Activated naive CD8-positive, alpha-beta T cell treated with anti-CD3 and anti-CD28 coated beads, Interleukin-2, amount 50 U/mL, for 24 hours (primary cell): ENCODE results near the gene ZFAND2B.
A peak's percentile ranks its signal among the peaks of the same experiment; 100 is the strongest.

Experiments used
- ATAC-seq: fragments of 150-1000 bp; cut with Tn5 transposase; one replicate; pipeline ENCODE4 v1.10.0; 2021
- DNase-seq: peaks from one replicate; pipeline ENCODE4 v3.0.0; 2021
- H3K27ac Mint-ChIP-seq: one replicate; pipeline ENCODE4 v1.8.0; 2021; ENCODE audit warnings: mild to moderate bottlenecking, mixed read lengths
- H3K27me3 Mint-ChIP-seq: one replicate; pipeline ENCODE4 v1.8.0; 2021; ENCODE audit warnings: mixed read lengths
- H3K36me3 Mint-ChIP-seq: one replicate; pipeline ENCODE4 v1.8.0; 2021; ENCODE audit warnings: low read depth, mixed read lengths
- H3K4me1 Mint-ChIP-seq: one replicate; pipeline ENCODE4 v1.8.0; 2021; ENCODE audit warnings: mixed read lengths
- H3K4me3 Mint-ChIP-seq: one replicate; pipeline ENCODE4 v1.8.0; 2021; ENCODE audit warnings: mild to moderate bottlenecking, moderate library complexity, mixed read lengths
- H3K9me3 Mint-ChIP-seq: one replicate; pipeline ENCODE4 v1.8.0; 2021; ENCODE audit warnings: mixed read lengths

Gene ZFAND2B

DNA sequence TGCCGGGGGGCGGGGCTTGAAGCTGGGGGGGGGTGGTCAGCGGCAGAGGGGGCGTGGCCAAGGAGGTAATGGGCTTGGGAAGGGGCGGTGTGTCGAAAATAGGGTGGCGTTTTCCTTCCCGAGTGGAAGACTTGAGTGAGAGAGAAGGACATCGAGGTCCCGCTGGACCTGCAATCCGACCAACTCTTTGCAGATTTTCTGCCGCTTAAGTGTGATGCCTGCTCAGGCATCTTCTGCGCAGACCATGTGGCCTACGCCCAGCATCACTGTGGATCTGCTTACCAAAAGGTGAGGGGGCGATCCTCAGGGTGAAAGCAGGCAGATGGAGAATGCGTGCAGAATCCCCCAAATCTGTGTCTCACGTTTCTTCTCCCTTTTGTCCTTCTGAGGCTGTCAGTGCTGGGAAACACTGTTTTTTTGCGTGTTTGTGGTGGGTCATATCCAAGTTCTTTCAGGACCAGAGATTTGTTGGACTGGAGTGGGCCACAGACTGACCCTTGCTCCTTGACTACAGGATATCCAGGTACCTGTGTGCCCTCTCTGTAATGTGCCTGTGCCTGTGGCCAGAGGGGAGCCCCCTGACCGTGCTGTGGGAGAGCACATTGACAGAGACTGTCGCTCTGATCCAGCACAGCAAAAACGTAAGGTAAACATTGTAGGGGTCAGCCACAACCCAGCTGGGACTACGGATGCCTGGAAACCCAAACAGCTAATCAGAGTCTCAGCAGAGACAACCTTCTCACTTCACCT, 727 bp downstream of the ZFAND2B start:
- no peak for ATAC-seq
- H3K36me3 Mint-ChIP-seq, result peaks cover 18% of the 10 kb centered on the region
- peak overlapping the region; percentile 71 for H3K27ac Mint-ChIP-seq

DNA sequence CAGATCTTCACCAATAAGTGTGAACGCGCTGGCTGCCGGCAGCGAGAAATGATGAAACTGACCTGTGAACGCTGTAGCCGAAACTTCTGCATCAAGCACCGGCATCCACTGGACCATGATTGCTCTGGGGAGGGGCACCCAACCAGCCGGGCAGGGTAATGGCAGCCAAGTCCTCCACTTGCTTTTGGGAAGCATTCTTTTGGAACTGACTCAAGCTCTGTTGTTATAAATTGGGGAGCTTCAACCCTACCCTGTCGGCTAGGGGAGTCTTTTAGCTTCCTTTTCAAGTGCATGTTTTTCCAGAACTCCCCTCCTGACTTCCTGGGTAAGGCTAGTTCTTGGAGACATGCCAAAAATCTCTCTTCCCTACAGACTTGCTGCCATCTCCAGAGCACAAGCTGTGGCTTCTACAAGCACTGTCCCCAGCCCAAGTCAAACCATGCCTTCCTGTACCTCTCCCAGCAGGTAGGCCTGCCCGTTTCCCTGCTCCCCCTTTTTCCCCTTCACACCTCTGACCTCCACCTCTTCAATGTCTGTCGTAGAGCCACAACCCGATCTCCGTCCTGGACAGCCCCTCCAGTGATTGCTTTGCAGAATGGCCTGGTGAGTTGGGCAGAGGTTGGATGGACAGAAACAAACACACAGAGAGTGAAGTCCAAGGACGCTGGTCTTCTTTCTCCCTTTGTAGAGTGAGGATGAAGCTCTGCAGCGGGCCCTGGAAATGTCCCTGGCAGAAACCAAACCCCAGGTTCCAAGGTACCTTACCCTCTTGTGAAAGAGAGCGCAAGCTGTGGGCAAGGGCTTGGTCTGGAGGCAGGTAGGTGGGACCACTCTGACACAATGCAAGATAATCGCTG, 1.5 kb downstream of the ZFAND2B start:
- no peak for DNase-seq
- Mint-ChIP-seq H3K27ac (peak overlapping the region; percentile 74), H3K36me3 (peaks cover 19% of the 10 kb centered on the region), H3K9me3 (peaks cover 4% of the 10 kb centered on the region), H3K27me3 (no peaks in the 10 kb centered on the region), H3K4me3 (peak overlapping the region; percentile 85), H3K4me1 (peaks cover 48% of the 10 kb centered on the region)
- ATAC-seq, result no peak

More for the DNA sequence above, 727 bp downstream of the ZFAND2B start:
- Mint-ChIP-seq H3K9me3 (peaks cover 4% of the 10 kb centered on the region), H3K4me3 (peak overlapping the region; percentile 85), H3K4me1 (peaks cover 48% of the 10 kb centered on the region), H3K27me3 (no peaks in the 10 kb centered on the region)
- no peak for DNase-seq

DNA sequence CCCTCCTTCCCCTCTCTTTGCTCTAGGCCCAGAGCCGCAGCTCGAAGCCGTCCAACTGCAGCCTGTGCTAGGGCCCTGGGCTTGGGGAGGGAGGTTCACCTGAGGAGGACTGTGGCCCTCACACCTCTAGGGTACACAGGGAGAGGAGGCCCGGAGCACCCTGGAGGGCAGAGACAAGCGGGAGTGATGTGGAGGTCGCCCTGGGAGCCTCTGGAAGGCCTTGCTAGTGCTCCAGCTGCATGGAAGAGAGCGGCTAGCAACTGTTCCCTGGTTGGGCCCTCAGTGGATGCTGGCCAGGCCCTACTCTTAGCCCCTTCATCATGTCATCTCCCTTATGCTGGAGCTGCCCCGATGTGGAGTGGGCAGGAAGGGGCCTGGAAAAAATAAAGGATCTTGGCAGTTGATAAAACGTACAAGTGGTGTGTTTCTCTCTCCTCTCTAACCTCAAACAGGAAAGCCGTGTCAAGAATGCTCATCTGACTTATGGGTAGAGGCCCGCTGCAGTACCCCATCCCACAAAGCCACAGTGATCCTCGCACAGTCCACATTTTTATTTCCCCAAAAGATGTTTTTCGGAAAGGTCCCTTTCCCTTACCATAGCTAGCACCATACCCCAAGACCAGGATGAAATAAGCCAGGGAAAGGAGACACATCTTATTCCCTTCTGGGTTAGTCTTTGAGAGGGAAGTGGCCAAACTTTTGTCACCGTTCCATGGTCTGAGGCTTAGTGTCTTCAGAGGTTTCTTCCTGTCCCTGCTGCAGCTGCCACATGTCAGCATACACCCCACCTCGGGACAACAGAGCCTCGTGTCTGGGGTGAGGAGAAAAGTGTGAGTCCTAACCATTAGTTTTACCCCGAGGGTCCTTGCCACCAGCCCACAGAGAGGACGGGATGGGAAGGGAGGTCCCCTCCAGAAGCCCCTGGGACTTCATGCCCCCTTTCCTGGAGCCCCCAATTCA, 2.9 kb downstream of the ZFAND2B start:
- H3K27me3 Mint-ChIP-seq, result no peaks in the 10 kb centered on the region
- peaks cover 24% of the 10 kb centered on the region for H3K36me3 Mint-ChIP-seq
- H3K27ac Mint-ChIP-seq, result peak overlapping the region; percentile 74
- H3K4me3 Mint-ChIP-seq, result peak overlapping the region; percentile 12
- peaks cover 1% of the 10 kb centered on the region for H3K9me3 Mint-ChIP-seq
- H3K4me1 Mint-ChIP-seq, result peaks cover 48% of the 10 kb centered on the region
- DNase-seq (no peak), ATAC-seq (no peak)

DNA sequence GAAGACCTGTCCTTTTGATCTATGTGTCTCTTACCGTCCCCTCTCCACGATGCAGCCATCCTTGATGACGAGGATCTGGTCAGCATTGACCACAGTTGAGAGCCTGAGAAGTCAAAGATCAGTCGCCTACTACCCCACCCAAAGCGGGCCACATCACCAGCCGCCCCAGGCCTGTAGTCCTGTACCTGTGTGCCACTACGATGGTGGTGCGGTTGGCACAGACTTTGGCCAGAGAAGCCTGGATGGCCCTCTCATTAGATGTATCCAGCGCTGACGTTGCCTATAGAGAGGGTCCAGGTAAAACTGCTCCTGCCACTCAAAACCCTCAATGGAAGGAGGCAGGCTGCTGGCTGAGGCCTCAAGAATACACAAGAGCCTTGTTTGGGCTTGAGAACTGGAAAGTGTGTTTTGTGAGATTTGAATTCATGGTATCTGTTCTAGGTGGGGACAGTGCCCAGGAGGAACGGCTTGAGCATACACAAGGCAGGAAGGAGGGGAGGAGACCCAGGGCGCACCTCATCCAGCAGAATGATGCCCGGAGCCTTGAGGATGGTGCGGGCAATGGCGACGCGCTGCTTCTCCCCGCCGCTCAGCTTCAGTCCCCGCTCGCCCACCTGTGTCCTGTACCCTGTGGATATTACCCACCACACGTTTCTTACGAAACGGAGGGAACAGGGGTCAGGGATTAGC, 3.8 kb downstream of the ZFAND2B start:
- H3K36me3 Mint-ChIP-seq, result peaks cover 29% of the 10 kb centered on the region
- H3K4me3 Mint-ChIP-seq, result no peak overlapping the region
- no peak for ATAC-seq
- H3K4me1 Mint-ChIP-seq, result peaks cover 46% of the 10 kb centered on the region
- H3K27me3 Mint-ChIP-seq, result no peaks in the 10 kb centered on the region
- H3K27ac Mint-ChIP-seq, result peak overlapping the region; percentile 74
- no peaks in the 10 kb centered on the region for H3K9me3 Mint-ChIP-seq
- no peak for DNase-seq

DNA sequence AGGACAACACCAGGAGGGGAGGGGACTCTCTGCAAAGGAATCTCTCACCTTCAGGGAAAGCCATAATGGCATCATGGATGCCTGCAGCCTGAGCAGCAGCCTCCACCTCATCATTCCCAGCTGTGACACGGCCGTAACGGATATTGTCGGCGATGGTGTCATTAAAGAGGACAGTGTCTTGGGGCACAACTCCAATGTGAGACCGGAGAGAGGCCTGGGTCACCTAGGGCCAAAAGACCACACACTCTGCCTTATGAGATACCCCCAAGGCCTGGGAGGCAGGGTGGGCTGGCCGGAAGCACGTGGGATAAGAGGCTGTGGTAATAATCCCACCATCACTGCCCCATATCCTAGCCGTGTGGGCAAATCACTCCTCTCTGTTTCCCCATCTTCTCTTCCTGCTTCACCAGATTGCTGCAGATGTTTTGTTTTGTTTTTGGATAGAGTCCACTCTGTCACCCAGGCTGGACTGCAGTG, 4.3 kb downstream of the ZFAND2B start:
- Mint-ChIP-seq H3K4me3 (no peak overlapping the region), H3K36me3 (peaks cover 29% of the 10 kb centered on the region)
- no peak for ATAC-seq

DNA sequence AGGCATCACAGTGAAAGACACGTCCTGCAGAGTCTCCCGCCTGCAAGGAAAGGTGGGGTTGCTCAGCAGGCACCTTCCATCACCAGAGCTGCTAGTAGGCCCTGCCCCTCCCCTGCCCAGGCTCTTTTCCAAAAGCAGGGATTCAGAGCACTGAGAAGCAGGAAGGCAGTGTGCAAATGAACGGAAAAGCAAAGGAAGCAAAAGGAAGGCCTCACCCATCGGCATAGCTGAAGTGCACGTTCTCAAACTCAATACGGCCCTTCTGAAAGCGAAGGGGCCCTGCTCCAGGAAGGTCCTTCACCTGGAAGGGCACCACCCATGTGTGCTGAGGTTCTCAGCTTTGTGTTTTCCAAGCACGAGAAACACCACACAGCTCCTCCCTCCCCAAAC, 6.4 kb downstream of the ZFAND2B start:
- H3K27me3 Mint-ChIP-seq, result no peaks in the 10 kb centered on the region
- H3K4me3 Mint-ChIP-seq, result no peak overlapping the region
- H3K27ac Mint-ChIP-seq, result no peak overlapping the region
- H3K36me3 Mint-ChIP-seq, result peaks cover 36% of the 10 kb centered on the region
- DNase-seq, result no peak
- ATAC-seq, result no peak
- H3K9me3 Mint-ChIP-seq, result no peaks in the 10 kb centered on the region
- H3K4me1 Mint-ChIP-seq, result peaks cover 44% of the 10 kb centered on the region

More for the DNA sequence above, 4.3 kb downstream of the ZFAND2B start:
- Mint-ChIP-seq H3K27ac (no peak overlapping the region), H3K9me3 (no peaks in the 10 kb centered on the region), H3K4me1 (peaks cover 45% of the 10 kb centered on the region), H3K27me3 (no peaks in the 10 kb centered on the region)
- DNase-seq, result no peak

DNA sequence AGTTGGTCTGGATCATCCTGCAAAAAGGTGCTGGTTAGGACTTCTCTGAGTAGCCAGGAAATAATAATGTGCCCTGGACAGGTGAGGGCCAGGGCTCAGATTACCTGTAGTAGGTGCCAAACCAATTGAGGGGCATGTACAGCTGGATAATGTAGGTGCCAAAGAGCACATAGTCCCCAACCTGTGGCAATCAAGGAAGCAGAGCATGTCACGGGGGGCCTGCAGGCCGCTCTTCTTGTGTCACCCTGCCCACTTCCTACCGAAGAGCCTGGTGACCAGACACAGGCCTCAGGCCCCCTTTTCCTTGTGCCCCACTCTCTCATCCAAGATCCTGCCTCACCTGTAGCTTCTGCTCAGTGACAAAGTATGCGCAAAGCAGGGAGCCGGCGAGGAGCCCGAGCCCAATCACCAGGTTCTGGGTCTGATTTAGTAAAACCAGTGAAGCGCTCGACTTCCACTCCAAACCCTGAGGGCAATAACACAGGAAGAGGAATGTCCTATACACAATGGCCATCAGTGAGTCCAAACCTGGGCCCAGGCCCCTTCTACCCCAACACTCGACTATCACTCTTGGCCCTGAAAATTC, 7.0 kb downstream of the ZFAND2B start:
- Mint-ChIP-seq H3K27ac (no peak overlapping the region), H3K4me1 (peaks cover 40% of the 10 kb centered on the region), H3K9me3 (no peaks in the 10 kb centered on the region), H3K4me3 (no peak overlapping the region), H3K27me3 (no peaks in the 10 kb centered on the region), H3K36me3 (peaks cover 37% of the 10 kb centered on the region)
- DNase-seq (no peak), ATAC-seq (no peak)

DNA sequence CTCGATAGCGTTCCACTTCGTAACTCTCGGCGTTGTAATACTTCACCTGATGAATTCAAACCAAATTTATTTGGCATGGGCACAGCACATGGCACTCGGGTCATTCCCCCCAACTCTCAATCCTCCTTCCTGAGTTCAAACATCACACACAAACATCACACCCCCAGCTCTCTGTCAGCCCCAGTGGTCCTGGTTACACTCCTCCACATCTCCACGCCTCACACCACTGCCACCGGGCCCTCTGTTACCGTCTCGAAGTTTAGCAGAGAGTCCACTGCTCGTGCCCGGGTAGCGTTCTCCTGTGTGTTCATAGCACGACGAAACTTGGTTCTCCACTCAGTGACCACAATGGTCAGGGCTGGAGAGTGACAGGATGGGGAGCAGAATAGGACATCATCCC, 7.6 kb downstream of the ZFAND2B start:
- peaks cover 38% of the 10 kb centered on the region for H3K4me1 Mint-ChIP-seq
- H3K27ac Mint-ChIP-seq, result no peak overlapping the region
- no peak overlapping the region for H3K4me3 Mint-ChIP-seq
- DNase-seq, result no peak
- H3K36me3 Mint-ChIP-seq, result peaks cover 37% of the 10 kb centered on the region
- no peak for ATAC-seq
- H3K9me3 Mint-ChIP-seq, result no peaks in the 10 kb centered on the region
- H3K27me3 Mint-ChIP-seq, result no peaks in the 10 kb centered on the region

DNA sequence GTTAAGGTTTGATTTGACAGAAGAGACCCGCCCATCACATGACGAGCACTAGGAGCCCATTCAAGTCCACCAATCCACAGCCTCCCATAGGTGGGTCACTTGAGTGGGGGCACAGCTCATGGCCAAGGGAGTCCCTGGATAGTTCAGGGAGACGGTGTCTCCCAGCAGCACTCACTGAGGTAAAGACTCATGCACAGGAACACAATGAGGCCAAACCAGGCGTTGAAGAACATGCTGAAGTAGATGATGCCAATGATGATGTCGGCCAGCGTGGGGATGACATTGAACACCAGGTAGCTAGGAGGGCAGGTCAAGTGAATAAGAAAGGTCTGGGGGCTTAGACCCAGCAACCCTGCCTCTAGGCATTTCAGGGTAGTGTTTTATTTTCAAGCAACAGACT, 8.2 kb downstream of the ZFAND2B start:
- no peak overlapping the region for H3K27ac Mint-ChIP-seq
- DNase-seq (no peak), ATAC-seq (no peak)
- no peaks in the 10 kb centered on the region for H3K27me3 Mint-ChIP-seq
- H3K9me3 Mint-ChIP-seq, result no peaks in the 10 kb centered on the region
- peaks cover 34% of the 10 kb centered on the region for H3K4me1 Mint-ChIP-seq
- H3K36me3 Mint-ChIP-seq, result peaks cover 35% of the 10 kb centered on the region
- no peak overlapping the region for H3K4me3 Mint-ChIP-seq

DNA sequence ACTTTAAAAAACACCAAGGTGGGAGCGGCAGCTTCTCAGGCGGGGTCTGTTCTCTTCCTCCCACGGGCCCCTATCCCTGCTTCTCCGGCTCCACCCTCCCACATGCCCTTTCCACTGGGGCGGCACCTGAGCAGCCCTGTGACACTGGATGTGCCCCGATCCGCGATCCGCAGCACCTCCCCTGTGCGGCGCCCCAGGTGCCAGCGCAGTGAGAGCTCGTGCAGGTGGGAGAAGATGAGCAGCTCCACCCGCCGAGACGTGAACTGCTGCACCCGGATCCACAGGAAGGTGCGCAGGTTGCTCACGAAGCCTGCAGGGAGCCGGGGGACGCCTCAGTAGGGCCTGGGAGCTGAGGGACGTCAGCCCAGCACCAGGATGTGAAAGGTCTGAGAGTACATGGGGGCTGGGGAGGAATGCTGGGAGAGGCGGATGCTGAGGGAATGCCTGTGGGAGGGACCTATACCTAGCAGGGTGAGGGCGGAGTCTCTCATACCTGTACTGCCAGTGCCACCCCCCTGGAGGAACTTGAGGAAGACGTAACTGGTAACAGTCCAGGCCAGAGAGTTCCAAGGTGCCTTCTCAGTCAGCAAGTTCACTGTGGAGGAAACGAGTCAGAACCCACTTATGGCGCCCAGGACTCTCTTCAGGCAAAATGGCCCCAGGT, 9.4 kb downstream of the ZFAND2B start:
- Mint-ChIP-seq H3K4me3 (no peak overlapping the region), H3K27ac (no peak overlapping the region), H3K9me3 (no peaks in the 10 kb centered on the region), H3K4me1 (peaks cover 23% of the 10 kb centered on the region), H3K27me3 (no peaks in the 10 kb centered on the region), H3K36me3 (peaks cover 36% of the 10 kb centered on the region)
- ATAC-seq, result no peak
- DNase-seq, result no peak

DNA sequence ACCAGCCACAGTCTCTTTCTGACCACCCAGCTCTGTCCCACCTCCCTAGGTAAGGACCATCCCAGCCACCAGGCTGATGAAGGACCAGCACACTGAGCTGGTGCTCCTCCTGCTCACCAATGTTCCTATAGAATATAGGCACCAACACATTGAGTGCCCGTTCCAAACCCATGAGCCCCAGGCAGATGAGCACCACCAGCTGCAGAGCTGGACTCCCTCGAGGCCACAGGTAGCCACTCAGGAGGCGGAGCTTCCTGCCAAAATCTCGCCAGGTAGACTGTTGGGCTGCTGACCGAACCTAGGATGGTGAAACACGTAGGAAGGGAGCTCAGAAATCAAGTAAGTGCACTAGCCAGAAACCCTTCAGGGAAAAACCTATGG, 9.9 kb downstream of the ZFAND2B start:
- Mint-ChIP-seq H3K9me3 (no peaks in the 10 kb centered on the region), H3K27me3 (no peaks in the 10 kb centered on the region), H3K36me3 (peaks cover 36% of the 10 kb centered on the region), H3K27ac (no peak overlapping the region), H3K4me1 (peaks cover 18% of the 10 kb centered on the region), H3K4me3 (peak overlapping the region; percentile 25)
- DNase-seq (no peak), ATAC-seq (no peak)

DNA sequence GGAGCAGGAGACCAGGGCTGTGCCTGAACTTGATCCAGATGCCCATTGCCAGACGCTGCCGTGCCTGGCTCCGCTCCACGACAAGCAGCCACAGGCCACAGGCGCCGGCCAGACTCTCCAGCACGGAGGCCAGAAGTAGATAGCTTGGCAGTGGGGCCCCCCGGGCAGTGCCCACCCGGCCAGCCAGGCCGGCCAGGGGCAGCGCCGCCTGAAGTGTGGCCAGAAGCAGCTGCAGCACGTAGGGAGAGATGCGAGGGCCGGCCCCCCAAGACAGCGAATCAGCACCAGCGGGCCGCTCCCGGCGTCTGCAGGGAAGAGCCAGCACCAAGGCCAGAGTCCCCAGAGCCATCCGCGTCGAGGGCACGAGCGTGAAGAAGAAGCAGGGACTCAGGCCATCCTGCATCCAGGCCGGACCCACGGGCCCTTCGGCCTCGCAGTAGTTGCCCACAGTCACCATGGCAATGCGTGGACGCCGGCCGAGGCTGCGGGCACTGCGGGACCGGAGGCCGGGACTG, 11.7 kb downstream of the ZFAND2B start:
- ATAC-seq (peak; percentile 50), DNase-seq (no peak)
- Mint-ChIP-seq H3K36me3 (peaks cover 34% of the 10 kb centered on the region), H3K9me3 (no peaks in the 10 kb centered on the region), H3K4me3 (peak overlapping the region; percentile 83), H3K27ac (peak overlapping the region; percentile 81), H3K27me3 (no peaks in the 10 kb centered on the region), H3K4me1 (peaks cover 18% of the 10 kb centered on the region)
